Right lobe of liver (tissue), 4 donors: ENCODE data around the gene INMT.

ENCODE experiments used
- POLR2A ChIP-seq: fragments of 450-650 bp; IDR thresholded peaks from one replicate; pipeline ENCODE4 v1.6.1; 2017; ENCODE audit warnings: antibody characterized with exemption, mild to moderate bottlenecking
- TF ChIP-seq, protein P1 (sequence below), 4 donors: fragments of 200-600 bp in 3 of 4; fragments of 450-650 bp in 1 of 4; IDR thresholded peaks; one replicate each; pipeline versions ENCODE4 v1.5.1 to v1.8.0; 2016 to 2022; ENCODE audit warnings: antibody characterized with exemption in 4 of 4, mild to moderate bottlenecking in 2 of 4
- donor health status: DM: no; HTN: no; CAD: no.
- donor health status: DM: no; HTN: no; CAD: no.
- donor health status: DM: no; HTN: yes; CAD: no.

DNA sequence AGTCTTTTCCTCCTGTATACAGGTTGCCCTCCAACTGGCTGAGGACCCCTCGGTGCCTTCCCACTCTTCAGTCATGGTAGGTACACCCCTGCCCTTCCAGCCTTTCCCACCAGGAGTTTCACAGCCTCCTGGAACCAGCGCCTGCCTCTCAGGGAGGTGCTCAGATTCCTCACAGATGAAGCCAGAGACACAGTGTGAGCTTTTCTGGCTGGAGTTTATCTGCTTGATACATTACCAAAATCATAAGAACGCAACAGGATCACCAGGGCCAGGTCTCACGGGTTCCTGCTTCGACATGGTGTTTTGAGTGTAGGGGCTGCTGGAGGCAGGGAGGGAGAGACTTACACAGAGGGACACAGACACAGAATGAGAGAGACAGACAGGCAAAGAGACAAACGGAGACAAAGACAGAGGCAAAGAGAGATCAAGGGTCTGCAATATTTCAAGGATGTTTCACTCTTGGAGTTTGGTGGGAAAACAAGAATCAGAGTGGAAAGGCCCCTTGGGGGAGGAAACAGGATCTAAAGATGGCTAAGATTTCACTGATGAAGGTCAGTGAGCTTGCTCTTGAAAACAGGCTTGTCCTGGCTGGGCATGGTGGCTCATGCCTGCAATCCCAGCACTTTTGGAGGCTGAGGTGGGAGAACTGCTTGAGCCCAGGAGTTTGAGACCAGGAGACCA lies 6.5 kb upstream of the INMT start:
- TF ChIP-seq, protein P1, sequence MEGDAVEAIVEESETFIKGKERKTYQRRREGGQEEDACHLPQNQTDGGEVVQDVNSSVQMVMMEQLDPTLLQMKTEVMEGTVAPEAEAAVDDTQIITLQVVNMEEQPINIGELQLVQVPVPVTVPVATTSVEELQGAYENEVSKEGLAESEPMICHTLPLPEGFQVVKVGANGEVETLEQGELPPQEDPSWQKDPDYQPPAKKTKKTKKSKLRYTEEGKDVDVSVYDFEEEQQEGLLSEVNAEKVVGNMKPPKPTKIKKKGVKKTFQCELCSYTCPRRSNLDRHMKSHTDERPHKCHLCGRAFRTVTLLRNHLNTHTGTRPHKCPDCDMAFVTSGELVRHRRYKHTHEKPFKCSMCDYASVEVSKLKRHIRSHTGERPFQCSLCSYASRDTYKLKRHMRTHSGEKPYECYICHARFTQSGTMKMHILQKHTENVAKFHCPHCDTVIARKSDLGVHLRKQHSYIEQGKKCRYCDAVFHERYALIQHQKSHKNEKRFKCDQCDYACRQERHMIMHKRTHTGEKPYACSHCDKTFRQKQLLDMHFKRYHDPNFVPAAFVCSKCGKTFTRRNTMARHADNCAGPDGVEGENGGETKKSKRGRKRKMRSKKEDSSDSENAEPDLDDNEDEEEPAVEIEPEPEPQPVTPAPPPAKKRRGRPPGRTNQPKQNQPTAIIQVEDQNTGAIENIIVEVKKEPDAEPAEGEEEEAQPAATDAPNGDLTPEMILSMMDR (IDR thresholded peaks at IDR 0.05), result no peak
- TF ChIP-seq POLR2A, result no peak
